ENCODE data around the gene CAP1. TPM values are rescaled to one million over a fixed set of nuclear protein-coding genes. Genes with fewer than 3 reads are reported as not detected.

CAP1 gene
- total RNA-seq, 1 experiment from 2014 or later = 255 TPM

DNA sequence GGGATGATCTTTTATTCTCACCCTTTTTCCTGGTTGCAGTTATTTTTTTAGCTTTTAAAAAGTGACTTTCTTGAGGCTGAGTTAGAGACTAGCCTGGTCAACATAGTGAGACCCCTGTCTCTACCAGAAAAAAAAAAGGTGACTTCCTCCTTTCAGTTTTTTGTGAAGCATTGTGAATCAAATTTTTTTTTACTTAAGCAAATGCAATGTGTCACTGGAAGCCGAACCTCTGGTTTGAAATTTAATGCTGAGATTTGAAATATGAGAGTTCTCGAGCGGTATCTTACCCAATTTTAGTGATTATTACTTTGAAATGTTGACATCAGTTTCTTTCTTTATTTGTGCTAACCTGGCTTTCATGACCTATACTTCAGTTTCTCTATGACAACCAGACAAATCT is 3.6 kb downstream of the CAP1 start:
- no peak for DNase-seq
- peaks cover 13% of the 10 kb centered on the region for H3K23me2 ChIP-seq (ENCODE audit: insufficient read length, low read depth, low read length, poor library complexity, severe bottlenecking)
- TF ChIP-seq, protein P1, sequence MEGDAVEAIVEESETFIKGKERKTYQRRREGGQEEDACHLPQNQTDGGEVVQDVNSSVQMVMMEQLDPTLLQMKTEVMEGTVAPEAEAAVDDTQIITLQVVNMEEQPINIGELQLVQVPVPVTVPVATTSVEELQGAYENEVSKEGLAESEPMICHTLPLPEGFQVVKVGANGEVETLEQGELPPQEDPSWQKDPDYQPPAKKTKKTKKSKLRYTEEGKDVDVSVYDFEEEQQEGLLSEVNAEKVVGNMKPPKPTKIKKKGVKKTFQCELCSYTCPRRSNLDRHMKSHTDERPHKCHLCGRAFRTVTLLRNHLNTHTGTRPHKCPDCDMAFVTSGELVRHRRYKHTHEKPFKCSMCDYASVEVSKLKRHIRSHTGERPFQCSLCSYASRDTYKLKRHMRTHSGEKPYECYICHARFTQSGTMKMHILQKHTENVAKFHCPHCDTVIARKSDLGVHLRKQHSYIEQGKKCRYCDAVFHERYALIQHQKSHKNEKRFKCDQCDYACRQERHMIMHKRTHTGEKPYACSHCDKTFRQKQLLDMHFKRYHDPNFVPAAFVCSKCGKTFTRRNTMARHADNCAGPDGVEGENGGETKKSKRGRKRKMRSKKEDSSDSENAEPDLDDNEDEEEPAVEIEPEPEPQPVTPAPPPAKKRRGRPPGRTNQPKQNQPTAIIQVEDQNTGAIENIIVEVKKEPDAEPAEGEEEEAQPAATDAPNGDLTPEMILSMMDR (conservative IDR thresholded peaks at IDR 0.05) = no peak
- H3K9me3 ChIP-seq (ENCODE audit: control insufficient read depth, low read depth, low read length) = no peaks in the 10 kb centered on the region
- H3K4me1 Mint-ChIP-seq = peaks cover 10 to 18% of the 10 kb centered on the region in 2 experiments
- no peak overlapping the region for H3K14ac ChIP-seq (ENCODE audit: insufficient read depth, low read length)
- H3K4me2 ChIP-seq (ENCODE audit: insufficient read depth, insufficient read length, low read length) = no peak overlapping the region
- no CpG with 5 or more reads among the region's 3 CpGs for WGBS (ENCODE audit: extremely low coverage, insufficient read length, low lambda C conversion rate)
- H3T11ph ChIP-seq (ENCODE audit: low read length) = no peak overlapping the region
- H3K9me3 Mint-ChIP-seq = no peaks in the 10 kb centered on the region
- H3K79me2 ChIP-seq (ENCODE audit: insufficient read depth, low read length) = peaks cover 35% of the 10 kb centered on the region
- H2BK20ac ChIP-seq (ENCODE audit: low read depth, low read length, poor library complexity, severe bottlenecking) = no peak overlapping the region
- no peak overlapping the region for H3K23ac ChIP-seq (ENCODE audit: insufficient read length, low read depth, low read length)
- no peak overlapping the region for H3K27ac ChIP-seq (ENCODE audit: insufficient read length, low read depth, low read length)
- H3K9ac ChIP-seq (ENCODE audit: extremely low read depth, insufficient read length, low read length) = no peak overlapping the region
- H3K4me3 Mint-ChIP-seq = no peak overlapping the region
- no peak overlapping the region for H3K4ac ChIP-seq (ENCODE audit: low read depth, low read length)
- H3K27ac Mint-ChIP-seq = no peak overlapping the region
- no peaks in the 10 kb centered on the region; the same call in none of the 2 replicates for H3K4me1 ChIP-seq (ENCODE audit: insufficient read depth, low read length)
- H4K91ac ChIP-seq (ENCODE audit: insufficient read length, low read depth, low read length) = no peak overlapping the region
- no peak overlapping the region for H2AK5ac ChIP-seq (ENCODE audit: insufficient read length, low read length)
- no peak overlapping the region for H3K56ac ChIP-seq (ENCODE audit: insufficient read length, low read depth, low read length)
- H3K27me3 ChIP-seq (ENCODE audit: insufficient read depth, low read length) = no peaks in the 10 kb centered on the region
- no peak overlapping the region for H2BK5ac ChIP-seq (ENCODE audit: insufficient read length, low read length)
- no peak overlapping the region for H2AFZ ChIP-seq (ENCODE audit: low read length)
- peaks cover 10% of the 10 kb centered on the region for H3K79me1 ChIP-seq (ENCODE audit: insufficient read depth, low read depth, low read length, poor library complexity, severe bottlenecking)
- H3K27me3 Mint-ChIP-seq (ENCODE audit: low read depth) = no peaks in the 10 kb centered on the region
- no peaks in the 10 kb centered on the region for H4K20me1 ChIP-seq (ENCODE audit: control insufficient read depth, insufficient read depth, insufficient read length)
- no peak overlapping the region for H4K8ac ChIP-seq (replicated peaks; ENCODE audit: insufficient read length, low read depth, low read length)
- no peak overlapping the region for H3K18ac ChIP-seq (ENCODE audit: insufficient read length, low read depth, low read length)
- no peak overlapping the region for H2BK120ac ChIP-seq (ENCODE audit: low read depth, low read length, poor library complexity, severe bottlenecking)
- H2BK15ac ChIP-seq (ENCODE audit: low read depth, low read length) = no peak overlapping the region
- H2BK12ac ChIP-seq (ENCODE audit: insufficient read length, low read depth, low read length) = no peak overlapping the region
- H3K36me3 Mint-ChIP-seq (ENCODE audit: insufficient read depth in 1 of 3, low read depth in 3 of 3) = peaks cover 15 to 32% (median 17%) of the 10 kb centered on the region in 3 experiments; a peak in 6 of 7 replicates
- H4K5ac ChIP-seq (ENCODE audit: insufficient read length, low read depth, low read length) = no peak overlapping the region
